IMR-90 (cell line): ENCODE data around the gene CHRDL1. TPM values are rescaled to one million over a fixed set of nuclear protein-coding genes. Genes with fewer than 3 reads are reported as not detected.

Experiments used
- ATAC-seq: fragments of 200-7000 bp; cut with Tn5 transposase; 2 replicates; pipeline ENCODE4 v1.9.1; 2020; ENCODE audit warnings: low read depth, mild to moderate bottlenecking, moderate library complexity
- BruUV-seq: library from RNA; stranded (reverse); fragments of 400-500 nt; replicated peaks from 2 replicates; lab custom pipeline; 2021; lab: Mats Ljungman, UMichigan
- CTCF ChIA-PET: fragments of 300-600 bp; formaldehyde crosslinking; extraction: SDS; loops from one replicate; lab custom pipeline; 2021; ENCODE audit warnings: antibody characterized with exemption; lab: Yijun Ruan, JAX
- POLR2A ChIA-PET: fragments of 300-600 bp; sonication (Branson Sonifier 250); formaldehyde crosslinking; loops from one replicate; lab custom pipeline; 2022; ENCODE audit warnings: antibody characterized with exemption; ENCODE audit not compliant: unreplicated experiment; lab: Charles Lee
- DNase-seq: peaks from one replicate; pipeline ENCODE4 v3.0.0; 2013
- H2AFZ ChIP-seq: replicated peaks from 2 replicates; pipeline ENCODE3; 2013; ENCODE audit warnings: low read length, mild to moderate bottlenecking; ENCODE audit not compliant: poor library complexity
- H2AK5ac ChIP-seq: 2 replicates; pipeline ENCODE4 v1.6.1; 2013; ENCODE audit warnings: low read depth, low read length, inconsistent platforms
- H2AK9ac ChIP-seq: replicated peaks from 2 replicates; pipeline ENCODE3; 2013; ENCODE audit warnings: mild to moderate bottlenecking, low read depth, low read length, moderate library complexity; ENCODE audit not compliant: poor library complexity
- H2BK120ac ChIP-seq: 2 replicates; pipeline ENCODE4 v1.6.1; 2013; ENCODE audit warnings: low read depth, low read length, inconsistent platforms
- H2BK15ac ChIP-seq: 3 replicates; pipeline ENCODE4 v1.6.1; 2013; ENCODE audit warnings: low read depth, low read length, inconsistent platforms
- H2BK20ac ChIP-seq: 2 replicates; pipeline ENCODE4 v1.6.1; 2013; ENCODE audit warnings: low read depth, mild to moderate bottlenecking, inconsistent platforms, low read length, moderate library complexity
- H2BK5ac ChIP-seq: 2 replicates; pipeline ENCODE4 v1.6.1; 2013; ENCODE audit warnings: mild to moderate bottlenecking, low read depth, low read length, inconsistent platforms; ENCODE audit not compliant: poor library complexity, severe bottlenecking
- H3K14ac ChIP-seq: replicated peaks from 2 replicates; pipeline ENCODE4 v1.6.1; 2013; ENCODE audit warnings: low read depth, low read length, inconsistent platforms
- H3K18ac ChIP-seq: 2 replicates; pipeline ENCODE4 v1.6.1; 2013; ENCODE audit warnings: low read depth, low read length, control low read depth
- H3K23ac ChIP-seq: 2 replicates; pipeline ENCODE4 v1.6.1; 2013; ENCODE audit warnings: low read depth, low read length, inconsistent platforms
- H3K27ac ChIP-seq: 2 replicates; pipeline ENCODE4 v1.5.1; 2013; ENCODE audit warnings: mild to moderate bottlenecking, control low read depth, low read length; ENCODE audit not compliant: insufficient read depth
- H3K27me3 ChIP-seq: 2 replicates; pipeline ENCODE4 v1.6.1; 2013; ENCODE audit warnings: low read length; ENCODE audit not compliant: control insufficient read depth, insufficient read depth
- H3K36me3 ChIP-seq: 2 replicates; pipeline ENCODE4 v1.6.1; 2013; ENCODE audit warnings: low read length, mixed read lengths; ENCODE audit not compliant: control insufficient read depth, insufficient read depth
- H3K4ac ChIP-seq: 2 replicates; pipeline ENCODE4 v1.6.1; 2013; ENCODE audit warnings: low read depth, low read length, inconsistent platforms
- H3K4me1 ChIP-seq: 2 replicates; pipeline ENCODE4 v1.6.1; 2013; ENCODE audit warnings: low read length, mixed read lengths; ENCODE audit not compliant: control insufficient read depth, insufficient read depth
- H3K4me2 ChIP-seq: 2 replicates; pipeline ENCODE4 v1.6.1; 2013; ENCODE audit warnings: low read depth, mild to moderate bottlenecking, control low read depth, low read length, moderate library complexity
- H3K4me3 ChIP-seq: 2 replicates; pipeline ENCODE4 v1.5.1; 2013; ENCODE audit warnings: low read depth, mild to moderate bottlenecking, control low read depth, low read length, moderate library complexity; ENCODE audit not compliant: insufficient read depth
- H3K56ac ChIP-seq: 2 replicates; pipeline ENCODE4 v1.6.1; 2013; ENCODE audit warnings: low read length, inconsistent platforms; ENCODE audit not compliant: insufficient read depth; ENCODE audit errors: extremely low read depth
- H3K79me1 ChIP-seq, 2 experiments: 2 replicates each; pipeline ENCODE4 v1.6.1; 2013; ENCODE audit warnings: low read length in 2 of 2, inconsistent platforms in 1 of 2, low read depth in 1 of 2
- H3K9ac ChIP-seq: 2 replicates; pipeline ENCODE4 v1.6.1; 2013; ENCODE audit warnings: low read depth, low read length, control low read depth
- H3K9me1 ChIP-seq: 2 replicates; pipeline ENCODE4 v1.6.1; 2013; ENCODE audit warnings: low read length, inconsistent platforms; ENCODE audit not compliant: insufficient read depth
- H3K9me3 ChIP-seq: 2 replicates; pipeline ENCODE4 v1.6.1; 2013; ENCODE audit warnings: low read length; ENCODE audit not compliant: control insufficient read depth, insufficient read depth
- H4K20me1 ChIP-seq: 2 replicates; pipeline ENCODE4 v1.6.1; 2013; ENCODE audit warnings: low read length, inconsistent platforms; ENCODE audit not compliant: insufficient read depth
- H4K5ac ChIP-seq: 2 replicates; pipeline ENCODE4 v1.6.1; 2013; ENCODE audit warnings: mild to moderate bottlenecking, low read depth, low read length, control low read depth
- H4K8ac ChIP-seq, 2 experiments: 2 replicates each; pipeline ENCODE4 v1.6.1; 2013; ENCODE audit warnings: low read depth in 2 of 2, low read length in 2 of 2, control low read depth in 1 of 2, inconsistent platforms in 1 of 2
- H4K91ac ChIP-seq: 2 replicates; pipeline ENCODE4 v1.6.1; 2013; ENCODE audit warnings: low read depth, low read length, inconsistent platforms; ENCODE audit not compliant: insufficient read depth
- BHLHE40 ChIP-seq: fragments of 150-350 bp; IDR thresholded peaks from 2 replicates; pipeline ENCODE4 v1.6.1; 2016; ENCODE audit warnings: mild to moderate bottlenecking, low read depth, low read length
- CEBPB ChIP-seq: IDR thresholded peaks from 2 replicates; pipeline ENCODE4 v1.6.1; 2012; ENCODE audit warnings: low read depth, low read length, improper control_type of control experiment
- CHD1 ChIP-seq: IDR thresholded peaks from 2 replicates; pipeline ENCODE4 v1.6.1; 2012; ENCODE audit warnings: low read depth, low read length, improper control_type of control experiment
- FOS ChIP-seq: fragments of 150-350 bp; IDR thresholded peaks from 2 replicates; pipeline ENCODE4 v1.6.1; 2016; ENCODE audit warnings: low read depth, low read length
- MAFK ChIP-seq: IDR thresholded peaks from 2 replicates; pipeline ENCODE4 v1.6.1; 2012; ENCODE audit warnings: low read depth, low read length, improper control_type of control experiment
- MAZ ChIP-seq: IDR thresholded peaks from 2 replicates; pipeline ENCODE4 v1.6.1; 2012; ENCODE audit warnings: low read depth, mild to moderate bottlenecking, low read length, improper control_type of control experiment, moderate library complexity, borderline replicate concordance
- MXI1 ChIP-seq: IDR thresholded peaks from 2 replicates; pipeline ENCODE4 v1.6.1; 2012; ENCODE audit warnings: low read depth, mild to moderate bottlenecking, low read length, moderate library complexity, borderline replicate concordance
- NFE2L2 ChIP-seq: fragments of 150-350 bp; IDR thresholded peaks from 2 replicates; pipeline ENCODE4 v1.6.1; 2016; ENCODE audit warnings: low read depth, mild to moderate bottlenecking, low read length
- POLR2A ChIP-seq: IDR thresholded peaks from 2 replicates; pipeline ENCODE4 v1.6.1; 2012; ENCODE audit warnings: mild to moderate bottlenecking, low read depth, low read length
- RAD21 ChIP-seq: IDR thresholded peaks from 2 replicates; pipeline ENCODE4 v1.6.1; 2012; ENCODE audit warnings: low read length, improper control_type of control experiment
- RCOR1 ChIP-seq: IDR thresholded peaks from 2 replicates; pipeline ENCODE4 v1.6.1; 2012; ENCODE audit warnings: mild to moderate bottlenecking, low read length, improper control_type of control experiment; ENCODE audit not compliant: insufficient replicate concordance
- RFX5 ChIP-seq: IDR thresholded peaks from 2 replicates; pipeline ENCODE4 v1.8.0; 2012; ENCODE audit warnings: low read depth, mild to moderate bottlenecking, low read length, moderate library complexity
- SMC3 ChIP-seq: fragments of 150-350 bp; IDR thresholded peaks from 2 replicates; pipeline ENCODE4 v1.6.1; 2016; ENCODE audit warnings: low read depth, mild to moderate bottlenecking, antibody characterized with exemption, low read length, moderate library complexity
- WGBS, 2 experiments: methylation state at CpG; one replicate each; pipeline versions ENCODE4 v1.1.5 to v1.1.7; 2013; ENCODE audit warnings: missing lambda C conversion rate in 2 of 2; ENCODE audit not compliant: insufficient read length in 1 of 2; ENCODE audit errors: extremely low coverage in 2 of 2; 5-methylcytosine and 5-hydroxymethylcytosine counted together
- dilution Hi-C: fragments of 300-500 bp; cut with HindIII; formaldehyde crosslinking; loops from one replicate; pipeline ENCODE4 v1.14.3; 2018; ENCODE audit warnings: low sequenced_read_pairs; ENCODE audit not compliant: unreplicated experiment
- in situ Hi-C: fragments of 300-500 bp; cut with MboI; formaldehyde crosslinking; loops from 3 replicates; pipeline ENCODE4 v1.14.3; 2019; ENCODE audit warnings: low sequenced_read_pairs, inconsistent platforms, mixed read lengths
- intact Hi-C: fragments of 100-400 bp; cut with micrococcal nuclease; formaldehyde crosslinking; loops from 2 replicates; pipeline ENCODE4 v1.10.0; 2022
- polyA plus RNA-seq, 3 experiments: library from polyadenylated mRNA; depleted of rRNA; stranded (reverse); fragments of >200 nt; gene quantifications; 2 replicates each; pipeline ENCODE4 v1.2.3, GENCODE V29; 2012; ENCODE audit warnings: low replicate concordance in 1 of 3
- total RNA-seq: library from RNA; depleted of rRNA; stranded (reverse); fragments of >200 nt; gene quantifications from 2 replicates; pipeline ENCODE4 v1.2.3, GENCODE V29; 2012

The CHRDL1 gene
- total and polyA plus RNA-seq, 2 of the 4 experiments (the other 2 are of a cell fraction): 0.36 to 0.58 TPM

- Histone ChIP-seq H3K4me2 (no peak overlapping the region), H3K27ac (no peak overlapping the region), H2AK9ac (no peak overlapping the region), H4K20me1 (no peaks in the 10 kb centered on the region), H3K36me3 (no peaks in the 10 kb centered on the region), H2BK15ac (no peak overlapping the region), H2AK5ac (no peak overlapping the region), H3K56ac (no peak overlapping the region), H3K14ac (no peak overlapping the region), H3K79me1 (no peaks in the 10 kb centered on the region), H3K9ac (no peak overlapping the region), H2BK120ac (no peak overlapping the region), H2BK20ac (no peak overlapping the region), H3K4me1 (no peaks in the 10 kb centered on the region), H3K9me1 (no peaks in the 10 kb centered on the region), H3K4ac (no peak overlapping the region), H3K9me3 (no peaks in the 10 kb centered on the region), H4K8ac (no peak overlapping the region), H2BK5ac (no peak overlapping the region), H3K27me3 (peaks cover 42% of the 10 kb centered on the region), H3K4me3 (no peak overlapping the region), H4K5ac (no peak overlapping the region), H4K91ac (no peak overlapping the region), H2AFZ (no peak overlapping the region), H3K23ac (no peak overlapping the region), H3K18ac (no peak overlapping the region)
- no TSS peak for BruUV-seq
- dilution Hi-C loops (no loop called here), in situ Hi-C loops (no loop called here), intact Hi-C loops (no loop called here)
- no peak for ATAC-seq
- WGBS, 2 experiments: 60% methylated on average over 1 of the region's 3 CpGs; no CpG with 5 or more reads in 1 of the 2 experiments
- no peak for DNase-seq
- POLR2A ChIA-PET: no interaction called here
- no peak for TF ChIP-seq SMC3
- TF ChIP-seq BHLHE40: no peak
- no peak for TF ChIP-seq FOS
- TF ChIP-seq RAD21: no peak
- no peak for TF ChIP-seq CEBPB
- no peak for TF ChIP-seq RFX5
- TF ChIP-seq RCOR1: no peak
- TF ChIP-seq MAFK: no peak
- no peak for TF ChIP-seq POLR2A
- no peak for TF ChIP-seq NFE2L2
- TF ChIP-seq CHD1: no peak
- TF ChIP-seq MAZ: no peak
- no peak for TF ChIP-seq MXI1
- CTCF ChIA-PET: no interaction called here
Measured at GRCh38 chrX:110794601-110795000, 1.0 kb downstream of the CHRDL1 start.
